Measurements from ENCODE around the gene CEMIP2. TPM values are rescaled to one million over a fixed set of nuclear protein-coding genes. Genes with fewer than 3 reads are reported as not detected.
A peak's percentile ranks its signal among the peaks of the same experiment; 100 is the strongest.

CEMIP2 gene
- total and polyA plus RNA-seq, 10 of the 15 experiments (the other 5 are each of a cell fraction or from before 2014, with no cell fraction given): 0.50 to 19.2 (median 1.2) TPM

GRCh38 chr9:71795097-71795813 lies 26.9 kb upstream of the CEMIP2 start (continued):
- TF ChIP-seq SMC3 (IDR thresholded peaks at IDR 0.05; ENCODE audit: borderline replicate concordance, low read length) (no peak), CBFB (IDR thresholded peaks at IDR 0.05; ENCODE audit: low read depth) (no peak), MYB (IDR thresholded peaks at IDR 0.05; ENCODE audit: borderline replicate concordance, low read depth, low read length) (no peak), NR2C1 (IDR thresholded peaks at IDR 0.05) (no peak), TAF1 (IDR thresholded peaks at IDR 0.05; ENCODE audit: borderline replicate concordance, low read depth, low read length) (no peak), SP1 (IDR thresholded peaks at IDR 0.05; ENCODE audit: low read depth, low read length) (no peak), MTA3 (IDR thresholded peaks at IDR 0.05; ENCODE audit: borderline replicate concordance, low read length) (no peak), JUNB (IDR thresholded peaks at IDR 0.05) (no peak), SMARCA5 (IDR thresholded peaks at IDR 0.05) (no peak), POU2F2 (IDR thresholded peaks at IDR 0.05; ENCODE audit: borderline replicate concordance, low read depth, low read length) (peak; percentile 77; the same call in 2 of the 3 replicates), FOXK2 (IDR thresholded peaks at IDR 0.05) (no peak), TCF7 (IDR thresholded peaks at IDR 0.05; ENCODE audit: borderline replicate concordance) (peak; percentile 29; the same call in 1 of the 2 replicates), SREBF1 (IDR thresholded peaks at IDR 0.05; ENCODE audit: low read length) (no peak), RUNX3 (IDR thresholded peaks at IDR 0.05; ENCODE audit: low read length) (peak; percentile 78), NFIC (IDR thresholded peaks at IDR 0.05; ENCODE audit: low read depth, low read length) (peak; percentile 74), NFXL1 (IDR thresholded peaks at IDR 0.05; ENCODE audit: borderline replicate concordance) (no peak), SPI1 (IDR thresholded peaks at IDR 0.05; ENCODE audit: borderline replicate concordance, insufficient read depth, low read depth, low read length) (0 out of 2 replicates have a peak, but pooled peaks have one; percentile 11)
- TF ChIP-seq, protein P1, sequence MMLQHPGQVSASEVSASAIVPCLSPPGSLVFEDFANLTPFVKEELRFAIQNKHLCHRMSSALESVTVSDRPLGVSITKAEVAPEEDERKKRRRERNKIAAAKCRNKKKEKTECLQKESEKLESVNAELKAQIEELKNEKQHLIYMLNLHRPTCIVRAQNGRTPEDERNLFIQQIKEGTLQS (IDR thresholded peaks at IDR 0.05; ENCODE audit: borderline replicate concordance, extremely low read depth, low read depth, low read length): no peak
- TF ChIP-seq, protein P2, sequence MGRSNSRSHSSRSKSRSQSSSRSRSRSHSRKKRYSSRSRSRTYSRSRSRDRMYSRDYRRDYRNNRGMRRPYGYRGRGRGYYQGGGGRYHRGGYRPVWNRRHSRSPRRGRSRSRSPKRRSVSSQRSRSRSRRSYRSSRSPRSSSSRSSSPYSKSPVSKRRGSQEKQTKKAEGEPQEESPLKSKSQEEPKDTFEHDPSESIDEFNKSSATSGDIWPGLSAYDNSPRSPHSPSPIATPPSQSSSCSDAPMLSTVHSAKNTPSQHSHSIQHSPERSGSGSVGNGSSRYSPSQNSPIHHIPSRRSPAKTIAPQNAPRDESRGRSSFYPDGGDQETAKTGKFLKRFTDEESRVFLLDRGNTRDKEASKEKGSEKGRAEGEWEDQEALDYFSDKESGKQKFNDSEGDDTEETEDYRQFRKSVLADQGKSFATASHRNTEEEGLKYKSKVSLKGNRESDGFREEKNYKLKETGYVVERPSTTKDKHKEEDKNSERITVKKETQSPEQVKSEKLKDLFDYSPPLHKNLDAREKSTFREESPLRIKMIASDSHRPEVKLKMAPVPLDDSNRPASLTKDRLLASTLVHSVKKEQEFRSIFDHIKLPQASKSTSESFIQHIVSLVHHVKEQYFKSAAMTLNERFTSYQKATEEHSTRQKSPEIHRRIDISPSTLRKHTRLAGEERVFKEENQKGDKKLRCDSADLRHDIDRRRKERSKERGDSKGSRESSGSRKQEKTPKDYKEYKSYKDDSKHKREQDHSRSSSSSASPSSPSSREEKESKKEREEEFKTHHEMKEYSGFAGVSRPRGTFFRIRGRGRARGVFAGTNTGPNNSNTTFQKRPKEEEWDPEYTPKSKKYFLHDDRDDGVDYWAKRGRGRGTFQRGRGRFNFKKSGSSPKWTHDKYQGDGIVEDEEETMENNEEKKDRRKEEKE (IDR thresholded peaks at IDR 0.05): no peak
- TF ChIP-seq, protein P3, sequence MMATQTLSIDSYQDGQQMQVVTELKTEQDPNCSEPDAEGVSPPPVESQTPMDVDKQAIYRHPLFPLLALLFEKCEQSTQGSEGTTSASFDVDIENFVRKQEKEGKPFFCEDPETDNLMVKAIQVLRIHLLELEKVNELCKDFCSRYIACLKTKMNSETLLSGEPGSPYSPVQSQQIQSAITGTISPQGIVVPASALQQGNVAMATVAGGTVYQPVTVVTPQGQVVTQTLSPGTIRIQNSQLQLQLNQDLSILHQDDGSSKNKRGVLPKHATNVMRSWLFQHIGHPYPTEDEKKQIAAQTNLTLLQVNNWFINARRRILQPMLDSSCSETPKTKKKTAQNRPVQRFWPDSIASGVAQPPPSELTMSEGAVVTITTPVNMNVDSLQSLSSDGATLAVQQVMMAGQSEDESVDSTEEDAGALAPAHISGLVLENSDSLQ (IDR thresholded peaks at IDR 0.05): no peak
- TF ChIP-seq, protein P4, sequence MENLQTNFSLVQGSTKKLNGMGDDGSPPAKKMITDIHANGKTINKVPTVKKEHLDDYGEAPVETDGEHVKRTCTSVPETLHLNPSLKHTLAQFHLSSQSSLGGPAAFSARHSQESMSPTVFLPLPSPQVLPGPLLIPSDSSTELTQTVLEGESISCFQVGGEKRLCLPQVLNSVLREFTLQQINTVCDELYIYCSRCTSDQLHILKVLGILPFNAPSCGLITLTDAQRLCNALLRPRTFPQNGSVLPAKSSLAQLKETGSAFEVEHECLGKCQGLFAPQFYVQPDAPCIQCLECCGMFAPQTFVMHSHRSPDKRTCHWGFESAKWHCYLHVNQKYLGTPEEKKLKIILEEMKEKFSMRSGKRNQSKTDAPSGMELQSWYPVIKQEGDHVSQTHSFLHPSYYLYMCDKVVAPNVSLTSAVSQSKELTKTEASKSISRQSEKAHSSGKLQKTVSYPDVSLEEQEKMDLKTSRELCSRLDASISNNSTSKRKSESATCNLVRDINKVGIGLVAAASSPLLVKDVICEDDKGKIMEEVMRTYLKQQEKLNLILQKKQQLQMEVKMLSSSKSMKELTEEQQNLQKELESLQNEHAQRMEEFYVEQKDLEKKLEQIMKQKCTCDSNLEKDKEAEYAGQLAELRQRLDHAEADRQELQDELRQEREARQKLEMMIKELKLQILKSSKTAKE (IDR thresholded peaks at IDR 0.05; ENCODE audit: low read depth, poor library complexity, severe bottlenecking): peak; percentile 55
- TF ChIP-seq, protein P5, sequence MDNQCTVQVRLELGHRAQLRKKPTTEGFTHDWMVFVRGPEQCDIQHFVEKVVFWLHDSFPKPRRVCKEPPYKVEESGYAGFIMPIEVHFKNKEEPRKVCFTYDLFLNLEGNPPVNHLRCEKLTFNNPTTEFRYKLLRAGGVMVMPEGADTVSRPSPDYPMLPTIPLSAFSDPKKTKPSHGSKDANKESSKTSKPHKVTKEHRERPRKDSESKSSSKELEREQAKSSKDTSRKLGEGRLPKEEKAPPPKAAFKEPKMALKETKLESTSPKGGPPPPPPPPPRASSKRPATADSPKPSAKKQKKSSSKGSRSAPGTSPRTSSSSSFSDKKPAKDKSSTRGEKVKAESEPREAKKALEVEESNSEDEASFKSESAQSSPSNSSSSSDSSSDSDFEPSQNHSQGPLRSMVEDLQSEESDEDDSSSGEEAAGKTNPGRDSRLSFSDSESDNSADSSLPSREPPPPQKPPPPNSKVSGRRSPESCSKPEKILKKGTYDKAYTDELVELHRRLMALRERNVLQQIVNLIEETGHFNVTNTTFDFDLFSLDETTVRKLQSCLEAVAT (IDR thresholded peaks at IDR 0.05): no peak

Measured in GM12878 (cell line).